Activated CD4-positive, alpha-beta memory T cell treated with anti-CD3 and anti-CD28 coated beads for 36 hours (primary cell): Measurements from ENCODE around the gene CACNA1C. TPM values are rescaled to one million over a fixed set of nuclear protein-coding genes. Genes with fewer than 3 reads are reported as not detected.

ENCODE experiments used
- CTCF ChIA-PET: fragments of 350-600 bp; sonication (Branson Sonifier 250); formaldehyde crosslinking; loops from one replicate; lab custom pipeline; 2021; ENCODE audit warnings: antibody characterized with exemption, inconsistent platforms; lab: Charles Lee
- POLR2A ChIA-PET: fragments of 350-600 bp; sonication (Branson Sonifier 250); formaldehyde crosslinking; loops from one replicate; lab custom pipeline; 2021; ENCODE audit warnings: antibody characterized with exemption; lab: Charles Lee
- DNase-seq: peaks from one replicate; pipeline ENCODE4 v3.0.0-alpha.2; 2020
- H3K27ac Mint-ChIP-seq: one replicate; pipeline ENCODE4 v1.8.0; 2021; ENCODE audit warnings: mixed read lengths
- H3K27me3 Mint-ChIP-seq: one replicate; pipeline ENCODE4 v1.8.0; 2021; ENCODE audit warnings: mixed read lengths
- H3K36me3 Mint-ChIP-seq: one replicate; pipeline ENCODE4 v1.8.0; 2021; ENCODE audit warnings: mixed read lengths
- H3K4me1 Mint-ChIP-seq: one replicate; pipeline ENCODE4 v1.8.0; 2021; ENCODE audit warnings: low read depth, mixed read lengths
- H3K4me3 Mint-ChIP-seq: one replicate; pipeline ENCODE4 v1.8.0; 2021; ENCODE audit warnings: mild to moderate bottlenecking, mixed read lengths
- H3K9me3 Mint-ChIP-seq: one replicate; pipeline ENCODE4 v1.8.0; 2021; ENCODE audit warnings: mixed read lengths
- intact Hi-C: fragments of 100-400 bp; cut with micrococcal nuclease; formaldehyde crosslinking; loops from one replicate; pipeline ENCODE4 v1.15.1; 2023
- total RNA-seq, 2 experiments: library from RNA; stranded (reverse); gene quantifications; one replicate each; pipeline ENCODE4 v1.2.3, GENCODE V29; 2021

CACNA1C gene
- total RNA-seq, 2 experiments from 2014 or later, result 0.07 to 0.12 TPM

DNA sequence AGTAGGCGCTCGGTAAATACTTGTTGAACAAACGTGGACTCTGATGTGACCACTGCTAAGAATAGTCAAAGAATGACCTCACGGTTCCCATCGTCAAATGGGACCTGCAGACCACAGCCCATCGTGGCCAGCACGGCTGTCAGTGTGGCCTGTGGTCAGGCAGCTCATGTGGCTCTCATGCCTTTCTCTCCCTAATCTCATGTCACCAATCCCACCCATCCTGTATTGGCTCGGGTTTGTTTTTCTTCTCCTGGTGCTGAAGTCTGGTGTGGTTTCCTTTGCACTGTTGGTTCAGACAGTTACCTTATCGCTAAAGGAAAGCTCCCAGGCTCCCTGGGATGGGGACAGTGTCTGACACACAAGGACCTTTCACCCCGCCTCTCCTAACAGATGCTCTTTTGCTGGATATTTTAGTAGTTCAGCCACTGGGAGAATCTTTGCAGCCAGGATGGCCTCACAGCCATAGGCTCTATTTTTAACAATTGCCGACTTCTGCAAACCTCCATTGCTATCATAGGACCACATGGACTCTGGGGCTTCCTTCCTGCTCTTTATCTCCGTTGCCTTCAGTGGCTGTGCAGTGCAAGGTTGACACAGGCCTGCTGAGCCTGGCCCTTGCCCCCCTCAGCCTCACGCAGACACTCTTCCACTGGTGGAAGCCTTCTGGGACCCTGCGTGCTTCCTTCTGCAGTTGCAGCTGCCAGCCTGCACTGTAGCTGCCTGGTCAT is 448.8 kb downstream of the CACNA1C start:
- Mint-ChIP-seq H3K27me3 (peaks cover 22% of the 10 kb centered on the region), H3K9me3 (no peaks in the 10 kb centered on the region)

DNA sequence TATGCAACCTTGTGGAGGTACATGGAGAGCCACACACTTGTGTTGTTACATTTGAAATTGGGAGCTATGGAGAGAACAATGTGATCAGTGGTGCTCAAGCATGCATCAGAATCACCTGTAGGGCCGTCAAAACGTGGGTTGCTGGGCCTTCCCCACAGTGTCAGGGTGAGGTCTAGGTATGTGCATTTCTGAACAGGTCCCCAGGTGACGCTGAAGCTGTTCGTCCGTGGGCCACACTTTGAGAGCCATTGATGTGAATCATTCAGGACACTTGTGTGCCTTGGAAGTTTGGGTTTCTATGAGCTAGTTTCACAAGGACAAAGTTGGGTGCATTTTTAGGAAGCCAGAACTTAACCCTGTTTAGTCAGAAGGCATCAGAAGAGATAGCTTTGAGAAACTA is 450.2 kb downstream of the CACNA1C start:
- intact Hi-C loops, result no loop called here
- Mint-ChIP-seq H3K9me3 (no peaks in the 10 kb centered on the region), H3K27ac (no peak overlapping the region), H3K4me3 (no peak overlapping the region), H3K27me3 (peaks cover 22% of the 10 kb centered on the region), H3K4me1 (no peaks in the 10 kb centered on the region), H3K36me3 (no peaks in the 10 kb centered on the region)
- CTCF ChIA-PET, result no interaction called here
- DNase-seq, result no peak
- POLR2A ChIA-PET, result no interaction called here

More for the DNA sequence above, 448.8 kb downstream of the CACNA1C start:
- Mint-ChIP-seq H3K36me3 (no peaks in the 10 kb centered on the region), H3K4me1 (no peaks in the 10 kb centered on the region), H3K4me3 (no peak overlapping the region), H3K27ac (no peak overlapping the region)
- POLR2A ChIA-PET, result no interaction called here
- intact Hi-C loops, result no loop called here
- DNase-seq, result no peak
- CTCF ChIA-PET, result interaction anchor here (1.6 kb wide), 1 partner anchor 81 kb away, joined by 4 read pairs; no protein-coding TSS in a partner anchor

DNA sequence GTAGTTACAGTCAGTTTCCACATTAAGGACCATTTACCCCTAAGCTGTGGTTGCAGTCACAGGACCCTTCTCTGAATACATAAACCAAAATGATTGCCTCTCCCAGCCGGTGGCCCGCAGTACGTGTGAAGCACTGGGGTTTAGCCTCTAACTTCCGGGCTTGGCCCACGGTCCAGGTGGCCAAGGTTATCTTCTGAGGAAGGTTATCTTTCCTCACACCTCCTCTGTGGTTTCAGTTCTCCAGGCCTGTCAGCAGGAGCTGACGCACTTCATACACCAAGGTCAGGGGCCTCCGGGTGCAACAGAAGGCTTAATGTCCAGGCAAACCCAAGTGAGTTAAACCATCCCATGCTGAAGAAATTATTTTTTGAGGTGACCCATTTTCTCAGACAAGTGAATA is 451.0 kb downstream of the CACNA1C start:
- Mint-ChIP-seq H3K4me3 (no peak overlapping the region), H3K27ac (no peak overlapping the region), H3K4me1 (no peaks in the 10 kb centered on the region), H3K9me3 (no peaks in the 10 kb centered on the region), H3K36me3 (no peaks in the 10 kb centered on the region), H3K27me3 (peaks cover 18% of the 10 kb centered on the region)
- intact Hi-C loops, result no loop called here
- ChIA-PET CTCF (no interaction called here), POLR2A (no interaction called here)
- DNase-seq, result no peak

DNA sequence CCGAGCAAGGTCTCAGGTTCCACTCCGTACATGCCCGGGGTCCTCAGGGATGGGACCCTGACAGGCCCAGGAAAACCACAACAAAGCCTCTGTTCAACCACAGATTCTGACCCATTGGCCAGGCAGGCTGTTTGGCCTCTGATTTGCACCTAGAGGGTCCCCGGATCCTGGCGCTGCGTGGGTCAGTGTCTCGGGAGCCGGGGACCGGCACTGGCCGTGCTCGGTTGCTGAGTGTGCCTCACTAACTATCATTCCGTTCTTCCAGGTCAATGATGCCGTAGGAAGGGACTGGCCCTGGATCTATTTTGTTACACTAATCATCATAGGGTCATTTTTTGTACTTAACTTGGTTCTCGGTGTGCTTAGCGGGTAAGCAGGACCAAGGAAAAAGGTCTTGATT is 451.8 kb downstream of the CACNA1C start:
- H3K27ac Mint-ChIP-seq, result no peak overlapping the region
- CTCF ChIA-PET, result no interaction called here
- no peaks in the 10 kb centered on the region for H3K4me1 Mint-ChIP-seq
- POLR2A ChIA-PET, result no interaction called here
- H3K9me3 Mint-ChIP-seq, result no peaks in the 10 kb centered on the region
- H3K27me3 Mint-ChIP-seq, result peaks cover 18% of the 10 kb centered on the region
- no peak for DNase-seq
- H3K36me3 Mint-ChIP-seq, result no peaks in the 10 kb centered on the region
- H3K4me3 Mint-ChIP-seq, result no peak overlapping the region
- intact Hi-C loops, result no loop called here

DNA sequence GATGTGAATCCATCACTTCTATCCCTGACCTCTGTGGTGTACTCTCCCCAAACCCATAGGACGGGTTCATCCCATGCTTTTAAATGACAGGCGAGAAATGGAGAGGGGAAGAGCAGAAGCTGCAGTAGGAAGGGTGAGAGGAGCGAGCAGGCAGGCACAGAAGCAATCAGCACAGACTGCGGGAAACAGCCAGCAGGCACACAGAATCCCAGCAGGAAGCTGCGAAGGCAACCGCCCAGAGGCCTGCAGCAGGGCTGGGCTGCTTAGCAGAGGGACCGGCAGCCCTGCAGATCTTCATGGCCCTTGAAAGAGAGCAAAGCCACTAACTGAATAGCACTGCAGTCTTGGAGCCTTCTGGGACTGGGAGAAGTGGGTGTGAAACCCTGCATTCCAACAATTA is 455.0 kb downstream of the CACNA1C start:
- CTCF ChIA-PET, result no interaction called here
- POLR2A ChIA-PET, result no interaction called here
- no peaks in the 10 kb centered on the region for H3K4me1 Mint-ChIP-seq
- intact Hi-C loops, result no loop called here
- peaks cover 6% of the 10 kb centered on the region for H3K27me3 Mint-ChIP-seq
- H3K9me3 Mint-ChIP-seq, result no peaks in the 10 kb centered on the region
- no peak overlapping the region for H3K27ac Mint-ChIP-seq
- no peak overlapping the region for H3K4me3 Mint-ChIP-seq
- no peak for DNase-seq
- H3K36me3 Mint-ChIP-seq, result no peaks in the 10 kb centered on the region

DNA sequence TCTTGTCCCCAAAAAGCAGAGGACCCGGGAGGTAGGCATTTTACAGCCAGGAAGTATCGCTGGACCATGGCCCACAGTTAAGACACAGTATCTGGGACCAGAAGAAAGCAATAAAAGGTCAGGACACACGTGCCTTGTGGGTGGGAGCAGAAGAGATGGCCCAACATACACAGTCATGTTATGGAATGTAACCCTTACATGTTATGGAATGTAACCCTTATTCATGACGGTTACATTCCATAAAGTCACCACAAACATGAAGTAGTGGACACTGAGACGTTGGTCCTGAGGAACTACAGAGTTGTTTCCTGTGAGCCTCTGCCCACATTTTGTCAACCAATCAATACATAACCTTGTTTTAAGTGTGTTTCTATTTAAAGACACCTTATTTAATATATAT is 456.4 kb downstream of the CACNA1C start:
- no peaks in the 10 kb centered on the region for H3K9me3 Mint-ChIP-seq
- no peaks in the 10 kb centered on the region for H3K4me1 Mint-ChIP-seq
- POLR2A ChIA-PET, result no interaction called here
- H3K4me3 Mint-ChIP-seq, result no peak overlapping the region
- no peak for DNase-seq
- H3K27ac Mint-ChIP-seq, result no peak overlapping the region
- CTCF ChIA-PET, result no interaction called here
- H3K27me3 Mint-ChIP-seq, result no peaks in the 10 kb centered on the region
- intact Hi-C loops, result no loop called here
- H3K36me3 Mint-ChIP-seq, result no peaks in the 10 kb centered on the region

DNA sequence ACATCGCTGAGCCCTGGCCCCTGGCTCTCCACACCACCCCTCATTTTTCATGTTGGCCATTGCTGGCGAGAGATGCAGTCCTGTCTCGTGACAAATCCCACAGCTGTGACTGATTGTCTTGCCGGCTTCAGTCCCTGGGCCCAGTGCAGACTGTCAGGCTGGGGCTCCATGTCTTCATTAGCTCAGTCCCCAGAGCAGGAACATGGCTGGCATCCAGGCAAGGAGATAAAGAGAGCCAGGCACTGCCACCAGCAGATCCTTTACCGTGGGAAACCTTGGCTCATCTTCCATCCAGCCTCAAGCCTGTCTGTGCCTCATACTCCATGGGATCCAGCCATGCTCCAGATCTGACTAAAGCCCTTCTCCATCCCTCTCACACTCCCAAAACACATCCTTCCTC is 457.3 kb downstream of the CACNA1C start:
- no peak overlapping the region for H3K4me3 Mint-ChIP-seq
- no peak overlapping the region for H3K27ac Mint-ChIP-seq
- ChIA-PET CTCF (no interaction called here), POLR2A (no interaction called here)
- H3K36me3 Mint-ChIP-seq, result no peaks in the 10 kb centered on the region
- no peaks in the 10 kb centered on the region for H3K9me3 Mint-ChIP-seq
- intact Hi-C loops, result no loop called here
- H3K4me1 Mint-ChIP-seq, result no peaks in the 10 kb centered on the region
- no peaks in the 10 kb centered on the region for H3K27me3 Mint-ChIP-seq
- no peak for DNase-seq

DNA sequence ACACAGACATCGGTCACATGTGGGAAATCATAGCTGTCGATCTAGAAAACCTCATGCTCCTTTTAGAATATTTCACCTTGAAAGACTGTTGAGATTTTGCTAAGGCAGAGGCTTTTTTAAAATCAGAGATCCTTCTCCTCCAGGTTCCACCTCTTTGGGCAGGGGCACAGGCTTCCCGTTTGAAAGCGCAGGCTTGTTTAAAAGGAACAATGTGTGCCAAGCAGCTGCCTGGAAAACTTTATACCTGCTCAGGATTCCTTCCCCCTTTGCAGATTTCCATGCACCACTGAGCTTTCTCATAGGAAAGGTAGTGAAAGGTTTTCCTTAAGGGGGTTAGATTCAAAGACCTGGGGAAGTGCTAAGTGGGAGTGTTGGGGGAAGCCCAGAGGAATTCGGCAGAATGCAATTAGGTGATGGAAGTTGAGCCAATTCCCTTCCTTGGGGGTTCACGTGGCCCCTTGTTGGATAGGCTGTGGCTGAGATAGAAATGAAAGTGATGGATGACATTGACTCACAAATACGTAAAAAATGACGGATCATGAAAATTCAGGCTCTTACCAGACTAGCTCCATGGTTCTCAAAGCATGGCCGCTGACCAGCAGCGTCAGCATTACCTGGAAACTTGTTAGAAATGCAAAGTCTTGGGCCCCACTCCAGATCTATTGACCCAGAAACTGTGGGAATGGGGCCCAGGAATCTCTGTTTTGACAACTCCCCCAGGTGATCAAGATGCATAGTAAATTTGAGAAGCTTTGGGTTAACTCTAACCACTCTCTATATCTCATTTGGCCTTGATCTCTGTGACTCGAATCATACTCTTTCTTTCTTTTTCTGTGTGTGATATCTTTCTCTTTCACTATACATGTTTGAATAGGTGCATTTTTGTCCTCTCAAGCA is 460.6 kb downstream of the CACNA1C start:
- Mint-ChIP-seq H3K36me3 (no peaks in the 10 kb centered on the region), H3K9me3 (no peaks in the 10 kb centered on the region), H3K27me3 (no peaks in the 10 kb centered on the region), H3K27ac (no peak overlapping the region), H3K4me3 (no peak overlapping the region), H3K4me1 (no peaks in the 10 kb centered on the region)
- intact Hi-C loops, result no loop called here
- ChIA-PET CTCF (no interaction called here), POLR2A (no interaction called here)
- DNase-seq, result no peak

DNA sequence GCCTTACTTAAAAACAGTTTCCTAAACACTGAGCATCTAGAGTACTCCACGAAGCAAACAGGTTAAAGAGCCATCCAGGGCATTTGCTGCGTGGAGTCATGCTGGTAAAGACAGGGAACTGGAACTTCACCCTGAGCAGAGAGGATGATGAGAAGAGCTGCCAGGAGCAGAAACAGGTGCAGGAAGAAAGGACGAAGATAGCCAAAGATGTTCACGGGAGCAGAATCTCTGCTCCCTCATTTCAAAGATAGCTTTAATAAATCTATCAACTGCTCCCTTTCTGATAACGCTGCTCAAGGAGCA is 461.2 kb downstream of the CACNA1C start:
- Mint-ChIP-seq H3K4me1 (no peaks in the 10 kb centered on the region), H3K9me3 (no peaks in the 10 kb centered on the region), H3K4me3 (no peak overlapping the region), H3K27ac (no peak overlapping the region), H3K27me3 (no peaks in the 10 kb centered on the region), H3K36me3 (no peaks in the 10 kb centered on the region)
- POLR2A ChIA-PET, result no interaction called here
- DNase-seq, result no peak
- intact Hi-C loops, result no loop called here
- CTCF ChIA-PET, result no interaction called here

DNA sequence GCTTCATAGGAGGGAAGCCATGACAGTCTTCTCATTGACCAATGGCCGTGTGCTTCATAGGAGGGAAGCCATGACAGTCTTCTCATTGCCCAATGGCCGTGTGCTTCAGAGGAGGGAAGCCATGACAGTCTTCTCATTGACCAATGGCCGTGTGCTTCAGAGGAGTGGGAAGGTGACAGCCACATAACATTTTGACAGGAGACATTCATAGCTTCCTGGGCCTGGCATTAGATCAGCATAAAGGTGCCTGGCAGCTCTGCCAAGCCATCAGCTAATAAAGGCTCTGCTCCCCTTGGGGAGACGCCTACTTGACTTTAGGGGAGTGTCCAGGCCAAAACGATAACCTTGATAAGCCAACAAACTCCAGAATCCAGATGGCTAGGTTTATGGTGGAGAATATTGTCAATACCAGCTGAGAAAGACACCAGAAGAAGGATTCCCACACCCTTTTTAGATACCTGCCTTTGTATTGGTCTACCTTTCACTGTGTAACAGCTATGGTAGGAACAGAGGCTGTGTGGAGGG is 468.0 kb downstream of the CACNA1C start:
- intact Hi-C loops, result no loop called here
- no peak overlapping the region for H3K27ac Mint-ChIP-seq
- CTCF ChIA-PET, result no interaction called here
- DNase-seq, result no peak
- POLR2A ChIA-PET, result no interaction called here
- no peaks in the 10 kb centered on the region for H3K4me1 Mint-ChIP-seq
- no peak overlapping the region for H3K4me3 Mint-ChIP-seq
- H3K36me3 Mint-ChIP-seq, result no peaks in the 10 kb centered on the region
- peaks cover 5% of the 10 kb centered on the region for H3K27me3 Mint-ChIP-seq
- H3K9me3 Mint-ChIP-seq, result no peaks in the 10 kb centered on the region

DNA sequence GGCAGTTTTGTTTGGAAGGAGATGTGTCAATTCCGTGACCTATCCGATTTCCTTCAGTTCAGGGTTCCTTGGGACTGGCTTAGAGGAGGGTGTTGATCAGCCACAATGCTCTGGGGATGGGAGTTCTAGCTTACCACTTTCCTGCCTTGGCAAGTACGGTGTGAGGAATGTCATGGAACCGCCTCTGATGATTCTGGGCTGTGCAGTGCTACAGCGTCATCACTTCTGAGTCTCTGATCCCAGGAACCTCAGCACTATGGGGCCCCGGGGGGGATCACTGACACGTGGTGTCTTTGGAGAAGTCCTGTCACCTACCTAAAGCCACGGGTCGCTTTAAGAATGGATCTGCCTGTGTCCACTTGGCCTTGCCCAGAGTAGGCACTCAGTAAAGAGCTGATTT is 470.5 kb downstream of the CACNA1C start:
- Mint-ChIP-seq H3K9me3 (no peaks in the 10 kb centered on the region), H3K4me1 (no peaks in the 10 kb centered on the region), H3K27me3 (peaks cover 5% of the 10 kb centered on the region), H3K4me3 (no peak overlapping the region), H3K27ac (no peak overlapping the region), H3K36me3 (no peaks in the 10 kb centered on the region)
- intact Hi-C loops, result no loop called here
- CTCF ChIA-PET, result no interaction called here
- DNase-seq, result no peak
- POLR2A ChIA-PET, result no interaction called here

DNA sequence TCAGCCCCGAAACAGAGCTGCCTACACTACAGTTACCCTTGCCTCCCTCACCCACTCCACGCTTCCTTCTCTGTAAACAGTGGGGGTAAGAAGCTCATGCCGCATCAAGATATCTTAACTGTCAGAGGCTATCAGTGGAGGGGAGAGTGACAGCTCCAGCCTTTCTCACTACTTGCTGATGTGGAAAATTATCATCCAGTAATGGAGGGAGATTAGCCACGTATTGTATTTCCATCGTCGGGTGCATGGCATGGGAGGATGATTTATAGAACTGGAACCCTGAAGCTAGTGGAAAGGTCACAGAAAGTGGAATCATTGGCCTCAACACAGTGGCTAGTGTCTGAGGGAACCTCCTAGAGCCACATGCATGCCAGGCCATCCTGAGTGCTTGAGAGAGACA is 471.1 kb downstream of the CACNA1C start:
- Mint-ChIP-seq H3K36me3 (no peaks in the 10 kb centered on the region), H3K9me3 (no peaks in the 10 kb centered on the region), H3K27me3 (peaks cover 5% of the 10 kb centered on the region), H3K27ac (no peak overlapping the region), H3K4me3 (no peak overlapping the region), H3K4me1 (no peaks in the 10 kb centered on the region)
- intact Hi-C loops, result no loop called here
- ChIA-PET POLR2A (no interaction called here), CTCF (no interaction called here)
- no peak for DNase-seq
